Nephron progenitor cell (in vitro differentiated cells): ENCODE measurements around the gene EMX1.

Experiments used
- DNase-seq: peaks from one replicate; pipeline ENCODE4 v3.0.0; 2021
- H3K27ac Mint-ChIP-seq: 2 replicates; pipeline ENCODE4 v1.8.0; 2021; ENCODE audit warnings: mild to moderate bottlenecking, moderate library complexity, mixed read lengths
- H3K27me3 Mint-ChIP-seq: 2 replicates; pipeline ENCODE4 v1.8.0; 2021; ENCODE audit warnings: mild to moderate bottlenecking, low read depth, mixed read lengths; ENCODE audit not compliant: poor library complexity
- H3K36me3 Mint-ChIP-seq: 2 replicates; pipeline ENCODE4 v1.8.0; 2021; ENCODE audit warnings: low read depth, mixed read lengths
- H3K4me1 Mint-ChIP-seq: 2 replicates; pipeline ENCODE4 v1.8.0; 2021; ENCODE audit warnings: mixed read lengths
- H3K4me3 Mint-ChIP-seq: 2 replicates; pipeline ENCODE4 v1.8.0; 2021; ENCODE audit warnings: mild to moderate bottlenecking, moderate library complexity, mixed read lengths
- H3K9me3 Mint-ChIP-seq: 2 replicates; pipeline ENCODE4 v1.8.0; 2021; ENCODE audit warnings: mild to moderate bottlenecking, moderate library complexity, mixed read lengths
- TF ChIP-seq, protein P1 (sequence below): fragments of 200-600 bp; sonication (generic); IDR thresholded peaks from 2 replicates; pipeline ENCODE4 v1.5.0; 2021; ENCODE audit warnings: antibody characterized with exemption

EMX1 gene

DNA sequence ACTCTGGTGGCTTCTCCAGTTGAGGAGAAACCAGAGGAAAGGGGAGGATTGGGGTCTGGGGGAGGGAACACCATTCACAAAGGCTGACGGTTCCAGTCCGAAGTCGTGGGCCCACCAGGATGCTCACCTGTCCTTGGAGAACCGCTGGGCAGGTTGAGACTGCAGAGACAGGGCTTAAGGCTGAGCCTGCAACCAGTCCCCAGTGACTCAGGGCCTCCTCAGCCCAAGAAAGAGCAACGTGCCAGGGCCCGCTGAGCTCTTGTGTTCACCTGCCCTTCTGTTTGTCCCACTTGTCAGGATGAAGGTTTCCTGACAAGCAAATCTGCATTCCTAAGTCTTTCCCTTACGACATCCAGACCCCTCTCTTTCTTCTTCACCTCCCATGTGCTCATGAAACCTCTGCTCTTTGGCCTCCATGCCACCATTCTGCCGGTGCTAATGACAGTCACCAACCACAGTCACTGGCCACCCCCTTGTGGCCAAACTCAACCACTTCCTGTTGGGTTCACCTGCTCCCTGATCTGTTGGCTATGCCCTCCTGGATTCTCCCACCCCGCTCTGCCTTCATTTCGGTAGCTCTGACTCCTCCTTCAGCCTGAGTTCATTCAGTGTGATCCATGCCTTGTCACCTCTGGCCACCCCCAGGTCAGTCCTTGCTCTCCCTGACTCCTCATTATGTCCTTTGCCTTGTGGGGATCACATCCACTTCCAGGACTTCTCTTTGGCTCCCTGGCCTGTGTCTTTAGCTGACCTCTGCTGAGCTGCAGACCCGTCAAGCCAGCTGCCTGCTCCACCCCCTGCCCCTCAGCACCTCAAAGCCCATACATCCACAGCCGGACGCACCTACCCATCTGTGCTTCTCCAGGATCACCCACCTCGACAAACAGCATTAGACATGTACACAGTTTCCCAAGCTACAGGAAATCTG lies 17.6 kb downstream of the EMX1 start:
- Mint-ChIP-seq H3K4me3 (no peak overlapping the region), H3K27ac (no peak overlapping the region), H3K27me3 (peaks cover 61% of the 10 kb centered on the region), H3K36me3 (no peaks in the 10 kb centered on the region), H3K4me1 (peaks cover 30% of the 10 kb centered on the region), H3K9me3 (no peaks in the 10 kb centered on the region)
- no peak for DNase-seq
- TF ChIP-seq, protein P1, sequence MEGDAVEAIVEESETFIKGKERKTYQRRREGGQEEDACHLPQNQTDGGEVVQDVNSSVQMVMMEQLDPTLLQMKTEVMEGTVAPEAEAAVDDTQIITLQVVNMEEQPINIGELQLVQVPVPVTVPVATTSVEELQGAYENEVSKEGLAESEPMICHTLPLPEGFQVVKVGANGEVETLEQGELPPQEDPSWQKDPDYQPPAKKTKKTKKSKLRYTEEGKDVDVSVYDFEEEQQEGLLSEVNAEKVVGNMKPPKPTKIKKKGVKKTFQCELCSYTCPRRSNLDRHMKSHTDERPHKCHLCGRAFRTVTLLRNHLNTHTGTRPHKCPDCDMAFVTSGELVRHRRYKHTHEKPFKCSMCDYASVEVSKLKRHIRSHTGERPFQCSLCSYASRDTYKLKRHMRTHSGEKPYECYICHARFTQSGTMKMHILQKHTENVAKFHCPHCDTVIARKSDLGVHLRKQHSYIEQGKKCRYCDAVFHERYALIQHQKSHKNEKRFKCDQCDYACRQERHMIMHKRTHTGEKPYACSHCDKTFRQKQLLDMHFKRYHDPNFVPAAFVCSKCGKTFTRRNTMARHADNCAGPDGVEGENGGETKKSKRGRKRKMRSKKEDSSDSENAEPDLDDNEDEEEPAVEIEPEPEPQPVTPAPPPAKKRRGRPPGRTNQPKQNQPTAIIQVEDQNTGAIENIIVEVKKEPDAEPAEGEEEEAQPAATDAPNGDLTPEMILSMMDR, result no peak

DNA sequence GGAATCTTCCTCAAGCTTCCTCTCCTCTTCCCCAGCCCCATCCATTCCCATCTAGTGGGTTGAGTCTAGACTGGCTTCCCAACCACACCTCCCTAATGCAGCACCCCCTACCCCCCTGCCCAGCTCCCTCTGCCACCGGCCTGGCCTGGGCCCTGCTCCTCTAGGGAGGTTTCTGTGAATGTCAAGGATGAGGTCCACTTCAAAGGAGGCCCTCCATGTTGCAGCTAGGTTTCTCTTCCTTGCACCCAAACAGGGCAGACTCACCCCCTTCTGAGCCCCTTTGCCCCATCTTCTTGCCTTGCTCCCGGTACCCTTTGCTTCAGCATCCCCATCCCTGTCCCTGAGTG lies 18.3 kb downstream of the EMX1 start:
- no peak for DNase-seq
- Mint-ChIP-seq H3K9me3 (no peaks in the 10 kb centered on the region), H3K27me3 (peaks cover 61% of the 10 kb centered on the region), H3K36me3 (no peaks in the 10 kb centered on the region), H3K27ac (no peak overlapping the region), H3K4me3 (no peak overlapping the region), H3K4me1 (peaks cover 37% of the 10 kb centered on the region)
- TF ChIP-seq, protein P1, result no peak

DNA sequence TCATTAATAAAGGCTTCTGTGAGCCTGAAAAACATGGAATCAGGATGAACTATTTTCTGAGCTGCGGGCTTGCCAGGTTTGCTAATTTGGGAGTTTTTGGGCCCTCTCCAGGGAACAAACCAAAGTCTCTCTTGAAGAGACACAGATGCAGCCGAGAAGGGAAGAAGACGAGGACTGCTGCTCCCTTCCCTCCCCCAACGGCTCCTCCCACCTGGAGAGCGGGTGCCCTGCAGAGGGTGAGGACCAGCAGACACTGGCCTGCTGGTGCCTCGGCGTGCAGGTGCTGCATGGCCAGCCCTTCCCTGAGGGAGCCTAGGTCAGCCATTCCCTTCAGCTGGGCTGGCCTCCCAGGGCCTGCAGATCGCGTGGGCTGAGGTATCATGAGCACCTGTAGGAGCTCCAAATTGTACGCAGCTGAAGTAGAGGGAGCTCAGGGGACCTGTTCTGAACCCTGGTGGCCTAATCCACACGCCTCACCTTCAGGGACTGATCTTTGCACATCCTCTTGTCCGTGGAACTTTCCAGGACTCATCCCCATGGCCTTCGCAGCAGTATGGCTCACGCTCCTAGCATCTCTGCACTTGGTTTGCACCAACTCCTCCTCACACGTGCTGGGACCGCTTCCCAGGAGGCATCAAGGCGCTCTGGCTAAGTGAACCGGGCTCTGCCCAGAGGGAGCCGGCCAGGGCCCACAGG lies 19.5 kb downstream of the EMX1 start:
- Mint-ChIP-seq H3K4me3 (no peak overlapping the region), H3K36me3 (no peaks in the 10 kb centered on the region), H3K27ac (no peak overlapping the region), H3K4me1 (peaks cover 49% of the 10 kb centered on the region), H3K27me3 (peaks cover 53% of the 10 kb centered on the region), H3K9me3 (no peaks in the 10 kb centered on the region)
- DNase-seq, result no peak
- TF ChIP-seq, protein P1, result no peak

DNA sequence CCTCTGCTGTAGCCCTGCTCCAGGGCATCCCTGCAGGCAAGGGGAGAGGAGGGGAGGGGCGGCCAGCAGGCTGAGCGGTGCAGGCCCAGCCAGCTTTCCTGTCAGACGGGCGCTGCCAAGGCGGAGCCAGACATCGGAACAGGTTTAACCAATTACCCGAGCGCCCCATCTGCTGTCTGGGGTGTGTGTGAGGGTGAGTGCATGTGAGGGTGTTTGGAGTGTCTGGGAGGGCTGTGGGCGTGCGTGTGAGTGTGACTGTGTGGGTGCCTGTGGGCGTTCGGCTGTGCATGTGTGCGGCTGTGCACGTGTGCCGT lies 20.0 kb downstream of the EMX1 start:
- H3K4me3 Mint-ChIP-seq, result no peak overlapping the region
- peaks cover 48% of the 10 kb centered on the region for H3K27me3 Mint-ChIP-seq
- peaks cover 52% of the 10 kb centered on the region for H3K4me1 Mint-ChIP-seq
- no peaks in the 10 kb centered on the region for H3K36me3 Mint-ChIP-seq
- H3K9me3 Mint-ChIP-seq, result no peaks in the 10 kb centered on the region
- no peak overlapping the region for H3K27ac Mint-ChIP-seq
- TF ChIP-seq, protein P1, result no peak
- DNase-seq, result no peak

DNA sequence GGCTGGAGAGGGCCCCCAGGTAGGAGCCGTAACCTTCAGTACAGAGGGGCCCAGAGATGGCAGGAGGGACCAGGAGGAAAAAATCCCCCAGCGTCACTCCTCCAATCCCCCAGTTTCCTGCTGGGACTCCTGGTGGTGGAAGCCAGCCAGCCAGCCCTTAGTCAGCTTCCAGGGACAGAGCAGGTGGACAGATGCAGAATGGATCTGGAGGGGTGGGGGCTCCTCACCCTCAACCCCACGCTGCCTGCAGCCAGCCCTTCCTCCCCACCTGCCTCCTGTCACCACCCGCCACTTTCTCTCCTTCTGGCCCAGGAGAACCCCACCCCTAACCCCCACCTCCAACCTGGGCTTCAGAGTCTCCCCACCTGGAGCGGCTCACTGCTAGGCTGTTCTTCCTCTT lies 21.1 kb downstream of the EMX1 start:
- H3K27me3 Mint-ChIP-seq, result peaks cover 39% of the 10 kb centered on the region
- no peak for DNase-seq
- H3K9me3 Mint-ChIP-seq, result no peaks in the 10 kb centered on the region
- no peak overlapping the region for H3K4me3 Mint-ChIP-seq
- H3K27ac Mint-ChIP-seq, result no peak overlapping the region
- H3K36me3 Mint-ChIP-seq, result no peaks in the 10 kb centered on the region
- H3K4me1 Mint-ChIP-seq, result peaks cover 52% of the 10 kb centered on the region
- TF ChIP-seq, protein P1, result no peak
